Bronchial epithelial cell (primary cell): Measurements from ENCODE around the gene URB1. TPM values are rescaled to one million over a fixed set of nuclear protein-coding genes. Genes with fewer than 3 reads are reported as not detected.

Source experiments
- DNase-seq: peaks from one replicate; pipeline ENCODE4 v3.0.0-alpha.2; 2010; ENCODE audit warnings: low read depth
- FAIRE-seq: peaks from 2 replicates; lab custom pipeline; 2011; peaks lifted over from hg19 to GRCh38; lab: Jason Lieb, UNC
- H3K27me3 ChIP-seq: 2 replicates; pipeline ENCODE4 v1.5.1; 2011; ENCODE audit warnings: low read length; ENCODE audit not compliant: control insufficient read depth, insufficient read depth
- H3K36me3 ChIP-seq: 2 replicates; pipeline ENCODE4 v1.5.1; 2011; ENCODE audit warnings: low read length; ENCODE audit not compliant: control insufficient read depth, insufficient read depth
- H3K4me3 ChIP-seq: 2 replicates; pipeline ENCODE4 v1.5.1; 2011; ENCODE audit warnings: mild to moderate bottlenecking, low read depth, low read length, control low read depth
- total RNA-seq: library from RNA; depleted of rRNA; stranded (reverse); fragments of >200 nt; gene quantifications from 2 replicates; pipeline ENCODE4 v1.2.1, GENCODE V29; 2014
- TF ChIP-seq, protein P1 (sequence below): IDR thresholded peaks from 2 replicates; pipeline ENCODE4 v1.5.1; 2011; ENCODE audit warnings: mild to moderate bottlenecking, moderate library complexity, low read length, control low read depth, inconsistent platforms; ENCODE audit not compliant: insufficient read depth, severe bottlenecking

URB1 gene
- total RNA-seq, 1 donor from 2014 or later: 22.4 TPM

DNA sequence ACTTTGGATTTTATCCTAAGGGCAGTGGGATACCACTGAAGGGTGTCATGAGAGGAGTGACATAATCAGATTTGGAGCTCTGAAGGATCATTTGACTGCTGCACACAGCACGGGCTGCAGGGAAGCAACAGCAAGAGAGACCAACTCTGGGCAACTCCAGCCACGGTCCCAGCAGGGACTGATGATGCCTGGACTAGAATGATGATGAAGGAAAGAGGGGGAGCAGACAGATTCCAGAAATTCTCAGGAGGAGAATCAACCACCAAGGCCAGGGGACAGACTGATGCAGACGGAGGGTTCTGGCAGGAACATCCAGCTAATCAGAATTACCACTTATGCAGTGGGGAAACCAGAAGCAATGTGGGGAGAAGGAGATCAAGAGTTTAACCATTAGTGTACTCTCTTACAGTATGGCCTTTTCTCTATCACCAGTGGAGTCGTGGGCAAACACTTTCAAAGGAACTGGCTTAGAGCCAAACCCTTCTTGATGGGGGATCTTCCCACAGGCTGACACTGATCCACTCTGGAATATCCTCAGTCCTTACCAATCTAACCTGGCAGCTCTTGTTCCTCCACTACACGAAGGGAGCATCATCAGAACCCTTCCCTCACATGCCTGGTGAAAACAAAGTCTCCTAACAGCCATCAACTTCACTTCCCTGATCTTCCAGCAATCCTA, 3.3 kb downstream of the URB1 start:
- Histone ChIP-seq H3K27me3 (no peaks in the 10 kb centered on the region), H3K36me3 (peaks cover 2% of the 10 kb centered on the region), H3K4me3 (no peak overlapping the region)
- no peak for FAIRE-seq
- TF ChIP-seq, protein P1, sequence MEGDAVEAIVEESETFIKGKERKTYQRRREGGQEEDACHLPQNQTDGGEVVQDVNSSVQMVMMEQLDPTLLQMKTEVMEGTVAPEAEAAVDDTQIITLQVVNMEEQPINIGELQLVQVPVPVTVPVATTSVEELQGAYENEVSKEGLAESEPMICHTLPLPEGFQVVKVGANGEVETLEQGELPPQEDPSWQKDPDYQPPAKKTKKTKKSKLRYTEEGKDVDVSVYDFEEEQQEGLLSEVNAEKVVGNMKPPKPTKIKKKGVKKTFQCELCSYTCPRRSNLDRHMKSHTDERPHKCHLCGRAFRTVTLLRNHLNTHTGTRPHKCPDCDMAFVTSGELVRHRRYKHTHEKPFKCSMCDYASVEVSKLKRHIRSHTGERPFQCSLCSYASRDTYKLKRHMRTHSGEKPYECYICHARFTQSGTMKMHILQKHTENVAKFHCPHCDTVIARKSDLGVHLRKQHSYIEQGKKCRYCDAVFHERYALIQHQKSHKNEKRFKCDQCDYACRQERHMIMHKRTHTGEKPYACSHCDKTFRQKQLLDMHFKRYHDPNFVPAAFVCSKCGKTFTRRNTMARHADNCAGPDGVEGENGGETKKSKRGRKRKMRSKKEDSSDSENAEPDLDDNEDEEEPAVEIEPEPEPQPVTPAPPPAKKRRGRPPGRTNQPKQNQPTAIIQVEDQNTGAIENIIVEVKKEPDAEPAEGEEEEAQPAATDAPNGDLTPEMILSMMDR: no peak
- DNase-seq: no peak

DNA sequence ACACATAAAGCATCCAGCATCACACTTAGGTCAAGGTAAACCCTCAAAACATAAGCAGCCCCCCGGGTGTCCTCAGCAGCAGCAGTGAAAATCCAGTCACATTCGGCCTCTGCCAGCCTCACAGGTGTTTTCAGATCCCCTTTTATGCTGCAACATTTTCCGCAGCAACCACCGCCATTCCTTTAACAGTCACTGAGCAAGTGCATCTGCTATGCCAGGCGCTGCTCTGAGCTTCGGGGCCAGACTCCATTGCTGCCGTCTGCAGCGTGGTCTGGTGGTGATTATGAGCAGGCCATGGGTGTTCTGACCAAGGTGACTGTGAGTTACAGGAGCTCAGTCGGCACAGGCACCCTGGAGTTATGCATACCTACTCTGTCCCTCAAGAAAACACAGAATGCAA, 4.5 kb downstream of the URB1 start:
- DNase-seq (no peak), FAIRE-seq (no peak)
- TF ChIP-seq, protein P1: no peak
- H3K27me3 ChIP-seq: no peaks in the 10 kb centered on the region
- H3K4me3 ChIP-seq: no peak overlapping the region
- peaks cover 7% of the 10 kb centered on the region for H3K36me3 ChIP-seq

DNA sequence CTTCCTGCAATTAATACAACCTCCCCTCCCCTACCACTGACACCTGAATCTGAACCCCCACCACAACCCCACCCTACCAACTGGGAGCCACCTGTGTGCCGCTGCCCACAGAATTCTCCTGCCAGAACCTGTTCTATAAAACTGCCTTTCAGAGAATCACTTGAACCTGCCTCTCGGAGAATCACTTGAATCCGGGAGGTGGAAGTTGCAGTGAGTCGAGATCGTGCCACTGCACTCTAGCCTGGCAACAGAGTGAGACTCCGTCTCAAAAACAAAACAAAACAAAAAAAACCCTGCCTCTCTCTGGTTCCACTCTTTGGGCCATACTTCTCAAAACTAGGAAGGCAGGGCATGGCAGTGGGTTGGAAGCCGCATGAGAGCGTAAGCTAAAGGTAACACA, 5.7 kb downstream of the URB1 start:
- peaks cover 12% of the 10 kb centered on the region for H3K36me3 ChIP-seq
- no peak overlapping the region for H3K4me3 ChIP-seq
- DNase-seq (no peak), FAIRE-seq (no peak)
- H3K27me3 ChIP-seq: no peaks in the 10 kb centered on the region
- TF ChIP-seq, protein P1: no peak

DNA sequence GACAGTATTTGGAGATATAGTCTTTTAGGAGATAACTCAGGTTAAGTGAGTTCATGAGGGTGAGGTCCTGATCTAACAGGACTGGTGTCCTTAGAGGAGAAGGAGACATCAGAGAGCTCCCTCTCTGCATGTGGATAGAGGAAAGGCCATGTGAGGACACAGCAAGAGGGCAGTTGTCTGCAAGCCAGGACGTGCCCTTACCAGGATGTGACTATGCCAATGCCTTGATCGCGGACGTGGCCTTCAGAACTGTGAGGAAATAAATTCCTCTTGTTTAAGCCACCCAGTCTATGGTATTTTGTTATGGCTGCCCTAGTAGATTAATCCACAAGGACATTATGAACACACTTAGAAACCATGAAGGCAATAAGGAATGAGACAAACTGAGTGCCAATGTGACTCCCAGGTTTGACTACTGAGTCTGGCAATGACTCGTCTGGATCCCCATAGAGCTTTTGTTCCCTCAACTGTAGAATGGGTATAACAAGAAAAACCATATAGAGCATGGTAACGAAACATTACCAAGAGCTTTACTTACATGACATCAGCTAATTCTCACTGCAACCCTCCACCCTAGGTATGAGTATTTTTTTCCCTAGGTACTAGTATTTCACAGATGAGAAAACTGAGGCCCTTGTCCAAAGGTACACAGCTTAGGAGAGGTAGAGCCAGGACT, 6.5 kb downstream of the URB1 start:
- Histone ChIP-seq H3K27me3 (no peaks in the 10 kb centered on the region), H3K4me3 (no peak overlapping the region), H3K36me3 (peaks cover 12% of the 10 kb centered on the region)
- TF ChIP-seq, protein P1: no peak
- FAIRE-seq (peak; percentile 43), DNase-seq (peak; percentile 96)

DNA sequence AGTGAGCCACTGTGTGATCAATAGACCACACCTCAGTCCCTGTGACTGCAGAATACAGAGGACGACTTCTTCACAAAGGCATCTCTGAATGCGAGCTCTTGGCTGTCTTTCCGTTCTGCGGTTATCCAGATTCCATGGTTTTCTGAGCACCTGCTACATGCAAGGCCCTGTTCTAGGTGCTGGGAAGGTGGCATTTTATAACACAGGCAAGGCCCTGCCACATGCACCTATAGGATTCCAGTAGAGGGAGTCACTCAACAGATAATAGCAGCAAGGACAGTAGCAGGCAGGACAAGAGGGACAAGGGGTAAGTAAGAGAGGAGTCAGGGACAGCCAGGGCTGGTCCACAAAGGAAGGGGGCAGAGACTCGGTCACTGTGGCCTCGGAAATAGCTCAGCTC, 9.0 kb downstream of the URB1 start:
- Histone ChIP-seq H3K36me3 (peaks cover 20% of the 10 kb centered on the region), H3K4me3 (no peak overlapping the region), H3K27me3 (no peaks in the 10 kb centered on the region)
- FAIRE-seq: no peak
- no peak for DNase-seq
- TF ChIP-seq, protein P1: peak; percentile 11
